DOHH2 (cell line): ENCODE measurements around the gene AK9.

ENCODE experiments used
- H3F3A ChIP-seq: fragments of 200-600 bp; sonication (generic), shearing (Covaris generic); 2 replicates; pipeline ENCODE4 v1.6.0; 2016; ENCODE audit warnings: antibody characterized with exemption, mild to moderate bottlenecking; ENCODE audit not compliant: control insufficient read depth, insufficient read depth
- H3K27ac ChIP-seq: fragments of 200-600 bp; sonication (generic); 2 replicates; pipeline ENCODE4 v1.5.1; 2014; ENCODE audit warnings: low read depth, mild to moderate bottlenecking, low read length, moderate library complexity
- H3K27me3 ChIP-seq: fragments of 200-600 bp; sonication (generic); 2 replicates; pipeline ENCODE4 v1.6.1; 2014; ENCODE audit warnings: mild to moderate bottlenecking, low read length, mixed read lengths; ENCODE audit not compliant: control insufficient read depth
- H3K36me3 ChIP-seq: fragments of 200-600 bp; sonication (generic); 2 replicates; pipeline ENCODE4 v1.6.1; 2014; ENCODE audit warnings: mild to moderate bottlenecking, low read length, moderate library complexity, mixed read lengths; ENCODE audit not compliant: control insufficient read depth
- H3K4me1 ChIP-seq: fragments of 200-600 bp; sonication (generic); 2 replicates; pipeline ENCODE4 v1.6.1; 2014; ENCODE audit warnings: mild to moderate bottlenecking, low read length, mixed read lengths; ENCODE audit not compliant: control insufficient read depth
- H3K4me2 ChIP-seq: fragments of 200-600 bp; sonication (generic); 2 replicates; pipeline ENCODE4 v1.6.0; 2014; ENCODE audit warnings: mild to moderate bottlenecking, low read length, moderate library complexity
- H3K4me3 ChIP-seq: fragments of 200-600 bp; sonication (generic); 2 replicates; pipeline ENCODE4 v1.5.1; 2014; ENCODE audit warnings: mild to moderate bottlenecking, low read length, mixed read lengths
- H3K79me2 ChIP-seq: fragments of 200-600 bp; sonication (generic); 2 replicates; pipeline ENCODE4 v1.6.1; 2014; ENCODE audit warnings: mild to moderate bottlenecking, low read length, mixed read lengths; ENCODE audit not compliant: control insufficient read depth
- H3K9me2 ChIP-seq: fragments of 200-600 bp; sonication (generic); replicated peaks from 2 replicates; pipeline ENCODE4 v1.6.1; 2014; ENCODE audit warnings: mild to moderate bottlenecking, low read length, mixed read lengths; ENCODE audit not compliant: control insufficient read depth
- H3K9me3 ChIP-seq: fragments of 200-600 bp; sonication (generic); 2 replicates; pipeline ENCODE4 v1.6.1; 2014; ENCODE audit warnings: antibody characterized with exemption, low read length, mixed read lengths; ENCODE audit not compliant: control insufficient read depth, insufficient read depth
- H4K20me1 ChIP-seq: fragments of 200-600 bp; sonication (generic); 2 replicates; pipeline ENCODE4 v1.6.0; 2014; ENCODE audit warnings: low read depth, mild to moderate bottlenecking, antibody characterized with exemption, low read length, moderate library complexity; ENCODE audit not compliant: control insufficient read depth, insufficient read depth
- EZH2phosphoT487 ChIP-seq: fragments of 200-600 bp; sonication (generic); IDR thresholded peaks from 2 replicates; pipeline ENCODE4 v1.6.1; 2017; ENCODE audit warnings: borderline replicate concordance, mild to moderate bottlenecking, antibody characterized with exemption, low read length, moderate library complexity, mixed read lengths
- TF ChIP-seq, protein P1 (sequence below): fragments of 200-600 bp; sonication (generic); IDR thresholded peaks from one replicate; pipeline ENCODE4 v1.5.1; 2014; ENCODE audit warnings: antibody characterized with exemption, mild to moderate bottlenecking, low read depth, low read length; ENCODE audit not compliant: poor library complexity, severe bottlenecking

The AK9 gene

DNA sequence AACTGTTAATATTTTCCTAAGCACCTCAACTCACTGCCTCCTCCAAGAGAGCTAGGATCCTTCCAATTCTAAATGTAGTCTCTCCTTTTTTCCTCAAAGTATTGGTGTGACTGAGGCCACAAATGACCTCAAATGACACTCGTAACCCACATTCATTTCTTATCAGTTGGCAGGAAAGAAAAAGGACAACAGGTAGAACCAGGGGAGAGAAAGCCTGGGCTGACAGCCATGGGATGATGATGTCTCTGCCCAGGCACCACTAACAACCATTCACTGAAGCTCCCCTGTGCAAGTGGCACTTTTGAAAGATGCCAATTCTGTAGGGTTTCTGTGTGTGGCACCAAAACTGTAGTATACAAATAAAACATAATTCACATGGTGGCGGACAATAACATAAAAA is 215.4 kb downstream of the AK9 start:
- Histone ChIP-seq H3K79me2 (peaks cover 83% of the 10 kb centered on the region), H4K20me1 (peaks cover 10% of the 10 kb centered on the region), H3K9me2 (no peaks in the 10 kb centered on the region), H3K36me3 (peaks cover 96% of the 10 kb centered on the region), H3K27me3 (no peaks in the 10 kb centered on the region), H3K4me2 (no peak overlapping the region), H3K4me1 (peaks cover 40% of the 10 kb centered on the region), H3K4me3 (no peak overlapping the region), H3K9me3 (no peaks in the 10 kb centered on the region), H3F3A (no peaks in the 10 kb centered on the region), H3K27ac (no peak overlapping the region)
- TF ChIP-seq, protein P1, sequence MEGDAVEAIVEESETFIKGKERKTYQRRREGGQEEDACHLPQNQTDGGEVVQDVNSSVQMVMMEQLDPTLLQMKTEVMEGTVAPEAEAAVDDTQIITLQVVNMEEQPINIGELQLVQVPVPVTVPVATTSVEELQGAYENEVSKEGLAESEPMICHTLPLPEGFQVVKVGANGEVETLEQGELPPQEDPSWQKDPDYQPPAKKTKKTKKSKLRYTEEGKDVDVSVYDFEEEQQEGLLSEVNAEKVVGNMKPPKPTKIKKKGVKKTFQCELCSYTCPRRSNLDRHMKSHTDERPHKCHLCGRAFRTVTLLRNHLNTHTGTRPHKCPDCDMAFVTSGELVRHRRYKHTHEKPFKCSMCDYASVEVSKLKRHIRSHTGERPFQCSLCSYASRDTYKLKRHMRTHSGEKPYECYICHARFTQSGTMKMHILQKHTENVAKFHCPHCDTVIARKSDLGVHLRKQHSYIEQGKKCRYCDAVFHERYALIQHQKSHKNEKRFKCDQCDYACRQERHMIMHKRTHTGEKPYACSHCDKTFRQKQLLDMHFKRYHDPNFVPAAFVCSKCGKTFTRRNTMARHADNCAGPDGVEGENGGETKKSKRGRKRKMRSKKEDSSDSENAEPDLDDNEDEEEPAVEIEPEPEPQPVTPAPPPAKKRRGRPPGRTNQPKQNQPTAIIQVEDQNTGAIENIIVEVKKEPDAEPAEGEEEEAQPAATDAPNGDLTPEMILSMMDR: no peak
- no peak for TF ChIP-seq EZH2phosphoT487

DNA sequence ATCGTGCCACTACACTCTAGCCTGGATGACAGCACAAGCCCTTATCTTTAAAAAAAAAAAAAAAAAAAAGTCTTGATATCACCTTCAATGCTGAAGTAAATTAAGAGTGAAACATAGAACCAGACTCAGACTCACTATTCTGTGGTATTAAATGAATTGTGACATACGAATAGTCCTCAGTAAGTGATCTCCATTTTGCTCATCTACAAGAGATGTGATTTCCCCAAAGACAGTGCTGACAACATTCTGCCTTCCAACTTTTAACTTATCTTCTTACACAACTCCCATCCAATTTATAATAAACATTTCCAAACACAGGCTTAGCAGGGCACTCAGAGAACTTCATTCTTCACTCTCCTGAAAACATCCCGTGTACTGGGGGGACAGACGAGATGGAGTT is 216.0 kb downstream of the AK9 start:
- peaks cover 10% of the 10 kb centered on the region for H4K20me1 ChIP-seq

DNA sequence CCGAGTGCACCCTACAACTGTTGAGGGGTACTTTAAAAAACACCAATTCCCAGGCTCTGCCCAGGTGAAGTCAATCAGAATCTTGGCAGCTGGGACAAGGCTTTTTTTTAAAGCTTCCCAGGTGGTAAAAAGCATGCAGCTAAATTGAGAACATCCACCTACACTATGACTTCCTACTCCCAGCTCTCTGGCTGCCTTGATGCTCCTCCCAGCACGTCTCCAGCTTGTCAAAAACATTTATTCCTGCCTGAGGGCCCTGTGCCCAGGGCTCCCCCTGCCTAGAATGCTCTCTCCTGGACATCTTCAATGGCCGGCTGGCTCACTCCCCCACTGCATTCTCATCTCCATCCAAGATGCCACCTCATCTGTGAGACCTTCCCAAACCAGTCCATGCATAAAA is 217.9 kb downstream of the AK9 start:
- H3K9me2 ChIP-seq: no peaks in the 10 kb centered on the region
- H3K4me2 ChIP-seq: no peak overlapping the region
- H3K79me2 ChIP-seq: peaks cover 59% of the 10 kb centered on the region
- no peaks in the 10 kb centered on the region for H3F3A ChIP-seq
- H4K20me1 ChIP-seq: peaks cover 3% of the 10 kb centered on the region; the same call in 1 of the 2 replicates
- TF ChIP-seq, protein P1: no peak
- TF ChIP-seq EZH2phosphoT487: no peak
- no peaks in the 10 kb centered on the region for H3K9me3 ChIP-seq
- no peak overlapping the region for H3K27ac ChIP-seq
- H3K4me3 ChIP-seq: no peak overlapping the region
- H3K36me3 ChIP-seq: peaks cover 98% of the 10 kb centered on the region
- H3K4me1 ChIP-seq: peaks cover 18% of the 10 kb centered on the region
- no peaks in the 10 kb centered on the region for H3K27me3 ChIP-seq

More for the DNA sequence above, 216.0 kb downstream of the AK9 start:
- Histone ChIP-seq H3K9me3 (no peaks in the 10 kb centered on the region), H3K4me3 (no peak overlapping the region), H3K9me2 (no peaks in the 10 kb centered on the region), H3F3A (no peaks in the 10 kb centered on the region), H3K36me3 (peaks cover 96% of the 10 kb centered on the region), H3K4me1 (peaks cover 35% of the 10 kb centered on the region), H3K4me2 (no peak overlapping the region), H3K27me3 (no peaks in the 10 kb centered on the region), H3K79me2 (peaks cover 77% of the 10 kb centered on the region), H3K27ac (no peak overlapping the region)
- TF ChIP-seq, protein P1: no peak
- TF ChIP-seq EZH2phosphoT487: no peak
